Psoas muscle (tissue), 8 donors: Measurements from ENCODE around the gene PHRF1. TPM values are rescaled to one million over a fixed set of nuclear protein-coding genes. Genes with fewer than 3 reads are reported as not detected.

ENCODE experiments used
- ATAC-seq, 4 donors: fragments of 200-7000 bp; cut with Tn5 transposase; one replicate each; pipeline ENCODE4 v1.9.1; 2020; ENCODE audit warnings: moderate library complexity in 3 of 4, mild to moderate bottlenecking in 2 of 4
- DNase-seq, 2 donors: peaks; one replicate each; pipeline ENCODE4 v3.0.0-alpha.2; 2020
- H3K27ac ChIP-seq: fragments of 200-600 bp; one replicate; pipeline ENCODE4 v1.8.0; 2022
- H3K27me3 ChIP-seq, 3 donors: fragments of 200-600 bp in 1 of 3; one replicate each; pipeline versions ENCODE4 v1.6.1 to v1.8.0; 2013 to 2022; ENCODE audit warnings: low read length in 2 of 3, mild to moderate bottlenecking in 2 of 3, moderate library complexity in 1 of 3; ENCODE audit not compliant: insufficient read depth in 3 of 3
- H3K36me3 ChIP-seq, 2 donors: fragments of 200-600 bp in 1 of 2; one replicate each; pipeline versions ENCODE4 v1.6.1 to v1.8.0; 2013 to 2022; ENCODE audit warnings: low read depth in 1 of 2, mild to moderate bottlenecking in 1 of 2, moderate library complexity in 1 of 2; ENCODE audit not compliant: insufficient read depth in 1 of 2
- H3K4me1 ChIP-seq: fragments of 200-600 bp; one replicate; pipeline ENCODE4 v1.8.0; 2022
- H3K4me3 ChIP-seq: fragments of 200-600 bp; one replicate; pipeline ENCODE4 v1.8.0; 2022; ENCODE audit warnings: mild to moderate bottlenecking
- H3K9me3 ChIP-seq: fragments of 200-600 bp; one replicate; pipeline ENCODE4 v1.8.0; 2022
- CTCF ChIP-seq: fragments of 200-600 bp; IDR thresholded peaks from one replicate; pipeline ENCODE4 v1.8.0; 2022; ENCODE audit warnings: antibody characterized with exemption
- WGBS, 3 donors: extraction: QIAGEN DNeasy Blood & Tissue Kit; methylation state at CpG; one replicate each; pipeline versions ENCODE4 v1.1.6 to v1.1.7; 2013; 5-methylcytosine and 5-hydroxymethylcytosine counted together
- intact Hi-C, 2 donors: fragments of 100-400 bp; cut with DNase I; formaldehyde crosslinking; loops; one replicate each; pipeline versions ENCODE4 v1.11.0 to v1.14.2; 2022
- polyA plus RNA-seq, 3 donors: library from polyadenylated mRNA; stranded (reverse); fragments of 200-250 nt; gene quantifications; one replicate each; pipeline ENCODE4 v1.2.3, GENCODE V29; 2013
- total RNA-seq, 4 donors: library from RNA; stranded (reverse); fragmentation: NEBNext Ultra II Directional in 2 of 4; extraction: Animal tissue kit (Norgen Biotek cat#: 25700) in 2 of 4; gene quantifications; one replicate each; pipeline versions ENCODE4 v1.2.1 to v1.2.4, GENCODE V29; 2021 to 2023
- donor health status: healthy with polysubstance abuse.
- donor health status: DM: no; HTN: no; CAD: no; lungs with moderate emphysema.
- donor health status: Bipolar disorder and iron deficiency.
- donor health status: healthy.
- donor health status: DM: yes; HTN: yes; CAD: no.
- donor health status: DM: no; HTN: no; CAD: no.
- donor health status: DM: no; HTN: no; CAD: no.
- donor health status: DM: yes; HTN: yes; CAD: no.

PHRF1 gene
- total and polyA plus RNA-seq, 7 donors: 11.7 to 31.2 (median 19.8) TPM

- WGBS, 3 donors: 84 to 86% (median 85%) methylated on average over 39 of the region's 39 CpGs
- peaks cover 0 to 24% of the 10 kb centered on the region in 2 donors for H3K36me3 ChIP-seq
- ATAC-seq (no peak), DNase-seq (peak in 1 of 2 donors; percentile 34)
- peak overlapping the region; percentile 85 for H3K4me3 ChIP-seq
- no peak for TF ChIP-seq CTCF
- no peaks in the 10 kb centered on the region for H3K9me3 ChIP-seq
- H3K27me3 ChIP-seq: no peaks in the 10 kb centered on the region
- peaks cover 39% of the 10 kb centered on the region for H3K4me1 ChIP-seq
- H3K27ac ChIP-seq: peak overlapping the region; percentile 93
- intact Hi-C loops: no loop called here
Measured at GRCh38 chr11:616320-617198, 40.3 kb downstream of the PHRF1 start.

- peaks cover 0 to 18% of the 10 kb centered on the region in 2 donors for H3K36me3 ChIP-seq
- H3K4me3 ChIP-seq: no peak overlapping the region
- peak in 1 of 2 donors; percentile 33 for DNase-seq
- no peak for ATAC-seq
- WGBS, 3 donors: 91 to 94% (median 93%) methylated on average over 38 to 57 of the region's 57 CpGs
- intact Hi-C loops: no loop called here
- H3K27ac ChIP-seq: no peak overlapping the region
- H3K4me1 ChIP-seq: peaks cover 31% of the 10 kb centered on the region
- no peaks in the 10 kb centered on the region for H3K27me3 ChIP-seq
- no peak for TF ChIP-seq CTCF
- no peaks in the 10 kb centered on the region for H3K9me3 ChIP-seq
Measured at GRCh38 chr11:617199-617911, 41.1 kb downstream of the PHRF1 start.

- no peaks in the 10 kb centered on the region for H3K9me3 ChIP-seq
- H3K27ac ChIP-seq: no peak overlapping the region
- WGBS, 3 donors: 89 to 91% (median 89%) methylated on average over 24 to 25 of the region's 25 CpGs
- no peak overlapping the region for H3K4me3 ChIP-seq
- peaks cover 24% of the 10 kb centered on the region for H3K4me1 ChIP-seq
- H3K27me3 ChIP-seq: no peaks in the 10 kb centered on the region
- DNase-seq (no peak), ATAC-seq (no peak)
- intact Hi-C loops: no loop called here
- TF ChIP-seq CTCF: no peak
- H3K36me3 ChIP-seq: peaks cover 0 to 15% of the 10 kb centered on the region in 2 donors
Measured at GRCh38 chr11:617912-618682, 41.8 kb downstream of the PHRF1 start.

- no peak overlapping the region for H3K4me3 ChIP-seq
- no peaks in the 10 kb centered on the region for H3K9me3 ChIP-seq
- no peaks in the 10 kb centered on the region for H3K27me3 ChIP-seq
- intact Hi-C loops: no loop called here
- peak in 1 of 2 donors; percentile 13 for DNase-seq
- no peak overlapping the region for H3K27ac ChIP-seq
- peaks cover 17% of the 10 kb centered on the region for H3K4me1 ChIP-seq
- no peak for TF ChIP-seq CTCF
- ATAC-seq: no peak
- peaks cover 0 to 12% of the 10 kb centered on the region in 2 donors for H3K36me3 ChIP-seq
- 89 to 91% (median 90%) methylated on average over 16 to 24 of the region's 24 CpGs for WGBS, 3 donors
Measured at GRCh38 chr11:618856-619627, 42.8 kb downstream of the PHRF1 start.
